OCI-LY7 (cell line): ENCODE data around the gene CYP2A6. TPM values are rescaled to one million over a fixed set of nuclear protein-coding genes. Genes with fewer than 3 reads are reported as not detected.

Source experiments
- BruUV-seq: library from RNA; stranded (reverse); fragments of 400-500 nt; replicated peaks from 2 replicates; lab custom pipeline; 2021; lab: Mats Ljungman, UMichigan
- CTCF ChIA-PET: fragments of 300-600 bp; sonication (Branson Sonifier 250); formaldehyde crosslinking; loops from one replicate; lab custom pipeline; 2022; ENCODE audit warnings: antibody characterized with exemption; ENCODE audit not compliant: unreplicated experiment; lab: Charles Lee
- POLR2A ChIA-PET: fragments of 300-600 bp; sonication (Branson Sonifier 250); formaldehyde crosslinking; loops from one replicate; lab custom pipeline; 2022; ENCODE audit warnings: antibody characterized with exemption; lab: Charles Lee
- DNase-seq: peaks from one replicate; pipeline ENCODE4 v3.0.0-alpha.2; 2015; ENCODE audit warnings: low spot score
- H2AFZ ChIP-seq: fragments of 200-600 bp; sonication (generic), shearing (Covaris generic); 2 replicates; pipeline ENCODE4 v1.6.1; 2014; ENCODE audit warnings: mild to moderate bottlenecking, antibody characterized with exemption, low read length, moderate library complexity
- H3K27ac ChIP-seq: fragments of 200-600 bp; sonication (generic); 2 replicates; pipeline ENCODE4 v1.5.1; 2014; ENCODE audit warnings: mixed run types, low read depth, mild to moderate bottlenecking, moderate library complexity, low read length, inconsistent platforms; ENCODE audit not compliant: poor library complexity, severe bottlenecking
- H3K36me3 ChIP-seq: fragments of 200-600 bp; sonication (generic); 2 replicates; pipeline ENCODE4 v1.6.1; 2014; ENCODE audit warnings: mild to moderate bottlenecking, antibody characterized with exemption, low read length, moderate library complexity, mixed read lengths; ENCODE audit not compliant: insufficient read depth
- H3K4me1 ChIP-seq: fragments of 200-600 bp; sonication (generic); 2 replicates; pipeline ENCODE4 v1.5.1; 2014; ENCODE audit warnings: mild to moderate bottlenecking, low read length; ENCODE audit not compliant: insufficient read depth, poor library complexity, severe bottlenecking
- H3K4me2 ChIP-seq: fragments of 200-600 bp; sonication (generic); 2 replicates; pipeline ENCODE4 v1.6.1; 2014; ENCODE audit warnings: mild to moderate bottlenecking, low read length
- H3K4me3 ChIP-seq: fragments of 200-600 bp; sonication (generic); 2 replicates; pipeline ENCODE4 v1.5.1; 2014; ENCODE audit warnings: mild to moderate bottlenecking, low read depth, low read length; ENCODE audit not compliant: poor library complexity, severe bottlenecking
- H3K79me2 ChIP-seq: fragments of 200-600 bp; sonication (generic); 2 replicates; pipeline ENCODE4 v1.6.1; 2016; ENCODE audit warnings: low read depth, mild to moderate bottlenecking, low read length, moderate library complexity, mixed read lengths; ENCODE audit not compliant: insufficient read depth
- H3K9me2 ChIP-seq: fragments of 200-600 bp; sonication (generic); 2 replicates; pipeline ENCODE4 v1.6.1; 2016; ENCODE audit warnings: mild to moderate bottlenecking, low read length, mixed read lengths; ENCODE audit not compliant: insufficient read depth
- H3K9me3 ChIP-seq: fragments of 200-600 bp; sonication (generic); 2 replicates; pipeline ENCODE4 v1.6.1; 2014; ENCODE audit warnings: mild to moderate bottlenecking, mixed run types, low read length, mixed read lengths
- H4K20me1 ChIP-seq: fragments of 200-600 bp; sonication (generic); 2 replicates; pipeline ENCODE4 v1.6.1; 2014; ENCODE audit warnings: mild to moderate bottlenecking, antibody characterized with exemption, low read length, moderate library complexity, mixed read lengths; ENCODE audit not compliant: insufficient read depth
- CTCF ChIP-seq: fragments of 200-600 bp; sonication (generic); conservative IDR thresholded peaks from 2 replicates; pipeline ENCODE4 v1.5.1; 2014; ENCODE audit warnings: mild to moderate bottlenecking, antibody characterized with exemption, low read length, moderate library complexity, mixed read lengths
- EZH2phosphoT487 ChIP-seq: fragments of 200-600 bp; sonication (generic); IDR thresholded peaks from 2 replicates; pipeline ENCODE4 v1.6.1; 2018; ENCODE audit warnings: low read depth, borderline replicate concordance, mild to moderate bottlenecking, mixed run types, antibody characterized with exemption, low read length, moderate library complexity, mixed read lengths
- intact Hi-C: fragments of 100-400 bp; cut with micrococcal nuclease; formaldehyde crosslinking; loops from one replicate; pipeline ENCODE4 v1.10.0; 2022; ENCODE audit not compliant: unreplicated experiment
- total RNA-seq, 2 experiments: library from RNA; depleted of rRNA in 1 of 2; stranded (reverse); fragments of >200 nt in 1 of 2; shearing (Covaris generic) in 1 of 2; gene quantifications; 2 replicates each; pipeline ENCODE4 v1.2.3, GENCODE V29; 2014 to 2022

Gene CYP2A6
- total RNA-seq, 2 experiments from 2014 or later = not detected

- peaks cover 61% of the 10 kb centered on the region for H3K79me2 ChIP-seq
- H2AFZ ChIP-seq = no peak overlapping the region
- ChIA-PET CTCF (no interaction called here), POLR2A (interaction anchor here (1.0 to 1.1 kb wide), 2 partner anchors 22 to 23 kb away, joined by 3 read pairs; partner anchors contain the start of gene RAB4B)
- H3K27ac ChIP-seq = peak overlapping the region; percentile 65
- no TSS peak for BruUV-seq
- DNase-seq = no peak
- peaks cover 51% of the 10 kb centered on the region for H3K36me3 ChIP-seq
- TF ChIP-seq CTCF (no peak), EZH2phosphoT487 (no peak)
- H3K4me2 ChIP-seq = peak overlapping the region; percentile 97
- peaks cover 74% of the 10 kb centered on the region for H3K4me1 ChIP-seq
- H3K4me3 ChIP-seq = peak overlapping the region; percentile 99
- no peaks in the 10 kb centered on the region for H3K9me3 ChIP-seq
- H4K20me1 ChIP-seq = peaks cover 15% of the 10 kb centered on the region; the same call in 1 of the 2 replicates
- intact Hi-C loops = no loop called here
- no peaks in the 10 kb centered on the region for H3K9me2 ChIP-seq
Observed at GRCh38 chr19:40800339-40800996, 49.8 kb downstream of the CYP2A6 start.

- H3K36me3 ChIP-seq = peaks cover 43% of the 10 kb centered on the region; the same call in 1 of the 2 replicates
- no peaks in the 10 kb centered on the region for H3K9me3 ChIP-seq
- H4K20me1 ChIP-seq = peaks cover 14% of the 10 kb centered on the region; the same call in 1 of the 2 replicates
- H2AFZ ChIP-seq = no peak overlapping the region
- peak; percentile 64 for DNase-seq
- H3K9me2 ChIP-seq = no peaks in the 10 kb centered on the region
- BruUV-seq = no TSS peak
- H3K79me2 ChIP-seq = peaks cover 54% of the 10 kb centered on the region
- ChIA-PET CTCF (no interaction called here), POLR2A (interaction anchor here (1.0 to 1.9 kb wide), 2 partner anchors 22 to 23 kb away, joined by 3 to 14 read pairs; partner anchors contain the start of gene RAB4B)
- H3K27ac ChIP-seq = peak overlapping the region; percentile 65
- H3K4me1 ChIP-seq = peaks cover 66% of the 10 kb centered on the region
- TF ChIP-seq CTCF (no peak), EZH2phosphoT487 (no peak)
- peak overlapping the region; percentile 97 for H3K4me2 ChIP-seq
- intact Hi-C loops = loop anchor here (1.0 to 5.0 kb wide), 4 partner anchors 22 to 463 kb away; partner anchors contain the start of genes ACTMAP, COQ8B, HNRNPUL1 and ITPKC
- H3K4me3 ChIP-seq = peak overlapping the region; percentile 99
Observed at GRCh38 chr19:40799558-40800338, 50.5 kb downstream of the CYP2A6 start.
